Eye (tissue), 1 donor: ENCODE measurements around the gene NOL9.
"Not testable (repeated sequence)": the region's sequence is repeated elsewhere in the genome, so short reads cannot be mapped to it uniquely, and the experiment has no call there.

ENCODE experiments used
- DNase-seq: peaks from one replicate; pipeline ENCODE4 v3.0.0-alpha.2; 2015

NOL9 gene

GRCh38 chr1:6570987-6571386, 16.7 kb upstream of the NOL9 start:
- no peak for DNase-seq

- DNase-seq, result no peak
Observed at GRCh38 chr1:6570100-6570499, 15.8 kb upstream of the NOL9 start.

GRCh38 chr1:6569033-6569432, 14.7 kb upstream of the NOL9 start:
- DNase-seq, result no peak

GRCh38 chr1:6560267-6560666, 6.0 kb upstream of the NOL9 start:
- DNase-seq, result no peak

- DNase-seq, result not testable (repeated sequence)
Observed at GRCh38 chr1:6559161-6559560, 4.8 kb upstream of the NOL9 start.

GRCh38 chr1:6557597-6557996, 3.3 kb upstream of the NOL9 start:
- no peak for DNase-seq

GRCh38 chr1:6554907-6555778, 830 bp upstream of the NOL9 start, which contains the start of gene TAS1R1:
TAS1R1 (plus strand) TSS chr1:6555307; CDS start chr1:6555374, 67 bp downstream.
- peak; percentile 13 for DNase-seq

- no peak for DNase-seq
Observed at GRCh38 chr1:6547301-6547700, 7.0 kb downstream of the NOL9 start.

GRCh38 chr1:6546326-6546725, 8.0 kb downstream of the NOL9 start:
- no peak for DNase-seq

GRCh38 chr1:6545276-6546112, 8.8 kb downstream of the NOL9 start:
- DNase-seq, result no peak

- DNase-seq, result no peak
Observed at GRCh38 chr1:6544831-6545230, 9.5 kb downstream of the NOL9 start.

- no peak for DNase-seq
Observed at GRCh38 chr1:6538956-6539355, 15.4 kb downstream of the NOL9 start.

GRCh38 chr1:6536291-6536690, 18.0 kb downstream of the NOL9 start:
- no peak for DNase-seq

- DNase-seq, result no peak
Observed at GRCh38 chr1:6535214-6535613, 19.1 kb downstream of the NOL9 start.

- no peak for DNase-seq
Observed at GRCh38 chr1:6534248-6534822, 20.0 kb downstream of the NOL9 start.

- no peak for DNase-seq
Observed at GRCh38 chr1:6531996-6532395, 22.3 kb downstream of the NOL9 start.

- no peak for DNase-seq
Observed at GRCh38 chr1:6530504-6531160, 23.7 kb downstream of the NOL9 start.

- no peak for DNase-seq
Observed at GRCh38 chr1:6528492-6528891, 25.8 kb downstream of the NOL9 start.

- DNase-seq, result no peak
Observed at GRCh38 chr1:6526316-6526715, 28.0 kb downstream of the NOL9 start.

- peak; percentile 48 for DNase-seq
Observed at GRCh38 chr1:6523566-6523965, 30.7 kb downstream of the NOL9 start.

- no peak for DNase-seq
Observed at GRCh38 chr1:6521536-6521935, 32.8 kb downstream of the NOL9 start.

GRCh38 chr1:6519935-6520671, 34.2 kb downstream of the NOL9 start:
- DNase-seq, result peak; percentile 91
